ENCODE measurements around the gene TK2. TPM values are rescaled to one million over a fixed set of nuclear protein-coding genes. Genes with fewer than 3 reads are reported as not detected.

The TK2 gene
- total and polyA plus RNA-seq, 9 of the 15 experiments (the other 6 are each of a cell fraction or from before 2014, with no cell fraction given), result 1.1 to 10.2 (median 5.3) TPM

DNA sequence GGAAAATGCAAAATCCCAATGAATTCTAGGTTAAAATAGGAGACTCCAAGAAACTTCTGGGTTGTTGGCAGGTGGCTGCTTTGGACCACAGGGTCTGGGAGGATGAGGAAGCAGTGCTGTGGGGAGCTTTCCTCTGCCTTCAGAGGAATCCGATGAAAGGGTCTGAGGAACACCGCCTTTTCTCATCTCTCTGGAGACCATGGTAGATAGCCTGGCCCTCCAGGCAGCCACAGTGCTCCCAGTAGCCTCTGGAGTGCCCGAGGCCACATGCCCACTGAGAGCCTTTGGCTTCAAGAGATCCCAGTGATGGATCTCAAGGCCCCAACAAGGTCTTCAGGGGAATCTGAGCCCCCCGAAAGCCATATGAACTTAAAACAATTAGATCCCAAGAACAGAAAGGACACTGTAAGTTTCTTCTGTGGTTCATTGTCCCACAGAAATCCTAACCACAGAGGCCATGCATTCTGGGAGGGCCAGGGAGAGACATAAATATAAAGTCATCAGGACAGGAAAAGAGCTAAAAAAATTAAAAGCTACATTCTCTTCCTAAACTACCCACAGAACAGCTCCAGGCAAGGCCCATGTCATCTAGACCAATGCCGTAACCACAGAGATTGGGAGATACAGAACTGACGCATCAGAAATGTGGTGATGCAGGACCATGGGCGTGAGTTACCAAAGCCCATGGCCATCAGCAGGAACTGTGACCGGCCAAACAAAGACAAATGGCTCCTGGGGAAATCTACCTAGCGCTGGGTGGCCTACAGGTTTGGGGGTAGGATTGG lies 24.3 kb downstream of the TK2 start:
- CTCF ChIA-PET (ENCODE audit: low intra/inter-chr PET ratio), result no interaction called here
- Histone ChIP-seq H3K36me3 (ENCODE audit: control insufficient read depth, insufficient read depth, low read length) (peaks cover 4% of the 10 kb centered on the region; the same call in 1 of the 3 replicates), H3K9me3 (replicated peaks; ENCODE audit: control insufficient read depth, insufficient read depth, low read depth, low read length) (no peaks in the 10 kb centered on the region), H3K9ac (ENCODE audit: insufficient read depth in 1 of 2, low read depth in 2 of 2, low read length in 2 of 2) (no peak overlapping the region), H3K27me3 (ENCODE audit: control insufficient read depth in 2 of 2, insufficient read depth in 2 of 2, low read length in 2 of 2) (no peaks in the 10 kb centered on the region), H4K20me1 (replicated peaks; ENCODE audit: control insufficient read depth, insufficient read depth, low read length) (0 out of 2 replicates have a peak, but pooled peaks cover 3% of the 10 kb centered on the region), H3K9me1 (ENCODE audit: control insufficient read depth, insufficient read depth, low read length) (no peaks in the 10 kb centered on the region), H3K4me1 (replicated peaks in 1 of 2; ENCODE audit: control insufficient read depth in 2 of 2, insufficient read depth in 2 of 2, low read length in 2 of 2) (peaks cover 15 to 39% of the 10 kb centered on the region in 2 experiments; a peak in 4 of 5 replicates), H2AFZ (ENCODE audit: low read depth, low read length) (no peak overlapping the region), H3K27ac (ENCODE audit: extremely low read depth, low read depth, low read length) (no peak overlapping the region), H3K4me3 (no peak overlapping the region), H3K4me2 (ENCODE audit: insufficient read depth, low read length) (no peak overlapping the region), H3K79me2 (ENCODE audit: control insufficient read depth, insufficient read depth, low read length) (no peaks in the 10 kb centered on the region)
- WGBS (ENCODE audit: insufficient coverage, low coverage, missing lambda C conversion rate), result 40% methylated on average over 8 of the region's 9 CpGs
- in situ Hi-C loops (cut with MboI) (no loop called here), intact Hi-C loops (cut with micrococcal nuclease) (no loop called here)
- DNase-seq (ENCODE audit: extremely low read depth in 1 of 4, low spot score in 3 of 4) (no peak), ATAC-seq (peak; percentile 65), FAIRE-seq (peak; percentile 61)
- POLR2A ChIA-PET, result no interaction called here
- BruUV-seq (replicated peaks), result no TSS peak
- TF ChIP-seq ZBTB11 (CRISPR knock-in tag; IDR thresholded peaks at IDR 0.05) (no peak), CREB1 (IDR thresholded peaks at IDR 0.05) (peak; percentile 40; the same call in 1 of the 2 replicates), CREB1 (CRISPR knock-in tag; IDR thresholded peaks at IDR 0.05) (0 out of 2 replicates have a peak, but pooled peaks have one; percentile 20), GABPB2 (CRISPR knock-in tag; conservative IDR thresholded peaks at IDR 0.05) (no peak), SMARCE1 (IDR thresholded peaks at IDR 0.05) (peak; percentile 19; the same call in 1 of the 2 replicates), BCL6 (CRISPR knock-in tag; IDR thresholded peaks at IDR 0.05) (0 out of 2 replicates have a peak, but pooled peaks have one; percentile 10), NFIX (CRISPR knock-in tag; IDR thresholded peaks at IDR 0.05; ENCODE audit: low read depth) (no peak), CEBPG (CRISPR knock-in tag; IDR thresholded peaks at IDR 0.05) (no peak), CEBPG (tag; conservative IDR thresholded peaks at IDR 0.05 in 1 of 2, IDR thresholded peaks at IDR 0.05 in 1 of 2) (no peak), ARNT (IDR thresholded peaks at IDR 0.05) (no peak), STAT5A (IDR thresholded peaks at IDR 0.05; ENCODE audit: borderline replicate concordance, low read length) (no peak), TEAD1 (CRISPR knock-in tag; IDR thresholded peaks at IDR 0.05) (0 out of 4 replicates have a peak, but pooled peaks of 1 of the 2 experiments have one; percentile 28), KDM1A (IDR thresholded peaks at IDR 0.05) (no peak), ZNF134 (CRISPR knock-in tag; conservative IDR thresholded peaks at IDR 0.05) (0 out of 2 replicates have a peak, but pooled peaks have one; percentile 13), ZBTB34 (CRISPR knock-in tag; IDR thresholded peaks at IDR 0.05) (0 out of 2 replicates have a peak, but pooled peaks have one; percentile 39), HDAC1 (IDR thresholded peaks at IDR 0.05) (no peak)
- TF ChIP-seq, protein P1, sequence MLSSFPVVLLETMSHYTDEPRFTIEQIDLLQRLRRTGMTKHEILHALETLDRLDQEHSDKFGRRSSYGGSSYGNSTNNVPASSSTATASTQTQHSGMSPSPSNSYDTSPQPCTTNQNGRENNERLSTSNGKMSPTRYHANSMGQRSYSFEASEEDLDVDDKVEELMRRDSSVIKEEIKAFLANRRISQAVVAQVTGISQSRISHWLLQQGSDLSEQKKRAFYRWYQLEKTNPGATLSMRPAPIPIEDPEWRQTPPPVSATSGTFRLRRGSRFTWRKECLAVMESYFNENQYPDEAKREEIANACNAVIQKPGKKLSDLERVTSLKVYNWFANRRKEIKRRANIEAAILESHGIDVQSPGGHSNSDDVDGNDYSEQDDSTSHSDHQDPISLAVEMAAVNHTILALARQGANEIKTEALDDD (IDR thresholded peaks at IDR 0.05), result 0 out of 2 replicates have a peak, but pooled peaks have one; percentile 25
